T-helper 1 cell treated with Interleukin-12 subunit alpha and Interleukin-12 subunit beta and Interleukin-4 antibody, amounts not matched to agents 30 μg/mL and 1 μg/mL, for 36 hours (primary cell): Measurements from ENCODE around the gene ACTR3C.

ENCODE experiments used
- H3K27ac Mint-ChIP-seq: one replicate; pipeline ENCODE4 v1.8.0; 2021; ENCODE audit warnings: mild to moderate bottlenecking, mixed read lengths
- H3K27me3 Mint-ChIP-seq: one replicate; pipeline ENCODE4 v1.8.0; 2021; ENCODE audit warnings: low read depth, mixed read lengths
- H3K36me3 Mint-ChIP-seq: one replicate; pipeline ENCODE4 v1.8.0; 2021; ENCODE audit warnings: low read depth, mixed read lengths
- H3K4me1 Mint-ChIP-seq: one replicate; pipeline ENCODE4 v1.8.0; 2021; ENCODE audit warnings: low read depth, mixed read lengths
- H3K4me3 Mint-ChIP-seq: one replicate; pipeline ENCODE4 v1.8.0; 2021; ENCODE audit warnings: mild to moderate bottlenecking, moderate library complexity, mixed read lengths
- H3K9me3 Mint-ChIP-seq: one replicate; pipeline ENCODE4 v1.8.0; 2021; ENCODE audit warnings: mixed read lengths

The ACTR3C gene

GRCh38 chr7:150334108-150334507 lies 10.8 kb upstream of the ACTR3C start:
- H3K27me3 Mint-ChIP-seq: peaks cover under 1% of the 10 kb centered on the region
- H3K36me3 Mint-ChIP-seq: peaks cover 5% of the 10 kb centered on the region
- no peak overlapping the region for H3K27ac Mint-ChIP-seq
- no peaks in the 10 kb centered on the region for H3K9me3 Mint-ChIP-seq
- no peak overlapping the region for H3K4me3 Mint-ChIP-seq
- peaks cover 1% of the 10 kb centered on the region for H3K4me1 Mint-ChIP-seq

GRCh38 chr7:150333659-150334058 lies 10.3 kb upstream of the ACTR3C start:
- Mint-ChIP-seq H3K27me3 (no peaks in the 10 kb centered on the region), H3K27ac (no peak overlapping the region), H3K4me3 (no peak overlapping the region), H3K4me1 (peaks cover 1% of the 10 kb centered on the region), H3K36me3 (peaks cover 7% of the 10 kb centered on the region), H3K9me3 (no peaks in the 10 kb centered on the region)

- Mint-ChIP-seq H3K9me3 (no peaks in the 10 kb centered on the region), H3K36me3 (peaks cover 7% of the 10 kb centered on the region), H3K27ac (no peak overlapping the region), H3K27me3 (no peaks in the 10 kb centered on the region), H3K4me3 (no peak overlapping the region), H3K4me1 (peaks cover 1% of the 10 kb centered on the region)
Measured at GRCh38 chr7:150332852-150333635, 9.7 kb upstream of the ACTR3C start.

DNA sequence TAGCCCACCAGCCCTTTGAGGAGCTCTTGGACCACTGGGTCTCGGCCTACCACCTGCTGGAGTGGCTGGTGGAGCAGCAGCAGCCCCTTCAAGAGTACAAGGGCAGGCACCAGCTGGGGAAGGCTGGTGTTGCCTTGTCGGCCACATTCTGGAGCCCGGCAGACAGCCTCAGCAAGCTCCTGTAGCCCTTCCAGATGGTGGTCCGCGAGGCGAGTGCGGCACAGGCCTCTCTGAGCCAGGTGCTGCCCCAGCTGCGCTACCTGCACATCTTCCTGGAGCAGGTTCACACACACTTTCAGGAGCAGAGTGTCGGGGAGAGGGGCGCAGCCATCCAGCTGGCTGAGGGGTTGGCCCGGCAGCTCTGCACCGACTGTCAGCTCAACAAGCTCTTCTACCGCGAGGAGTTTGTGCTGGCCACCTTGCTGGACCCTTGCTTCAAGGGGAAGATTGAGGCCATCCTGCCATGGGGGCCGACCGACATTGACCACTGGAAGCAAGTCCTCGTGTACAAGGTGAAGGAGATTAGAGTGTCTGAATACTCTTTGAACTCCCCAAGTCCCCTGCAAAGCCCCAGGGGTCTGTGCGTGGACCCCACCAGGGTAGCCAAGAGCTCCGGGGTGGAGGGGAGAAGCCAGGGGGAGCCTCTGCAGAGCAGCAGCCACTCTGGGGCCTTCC lies 7.0 kb upstream of the ACTR3C start:
- H3K27ac Mint-ChIP-seq: no peak overlapping the region
- H3K36me3 Mint-ChIP-seq: peaks cover 16% of the 10 kb centered on the region
- no peaks in the 10 kb centered on the region for H3K27me3 Mint-ChIP-seq
- H3K4me3 Mint-ChIP-seq: no peak overlapping the region
- H3K4me1 Mint-ChIP-seq: peaks cover 6% of the 10 kb centered on the region
- no peaks in the 10 kb centered on the region for H3K9me3 Mint-ChIP-seq

DNA sequence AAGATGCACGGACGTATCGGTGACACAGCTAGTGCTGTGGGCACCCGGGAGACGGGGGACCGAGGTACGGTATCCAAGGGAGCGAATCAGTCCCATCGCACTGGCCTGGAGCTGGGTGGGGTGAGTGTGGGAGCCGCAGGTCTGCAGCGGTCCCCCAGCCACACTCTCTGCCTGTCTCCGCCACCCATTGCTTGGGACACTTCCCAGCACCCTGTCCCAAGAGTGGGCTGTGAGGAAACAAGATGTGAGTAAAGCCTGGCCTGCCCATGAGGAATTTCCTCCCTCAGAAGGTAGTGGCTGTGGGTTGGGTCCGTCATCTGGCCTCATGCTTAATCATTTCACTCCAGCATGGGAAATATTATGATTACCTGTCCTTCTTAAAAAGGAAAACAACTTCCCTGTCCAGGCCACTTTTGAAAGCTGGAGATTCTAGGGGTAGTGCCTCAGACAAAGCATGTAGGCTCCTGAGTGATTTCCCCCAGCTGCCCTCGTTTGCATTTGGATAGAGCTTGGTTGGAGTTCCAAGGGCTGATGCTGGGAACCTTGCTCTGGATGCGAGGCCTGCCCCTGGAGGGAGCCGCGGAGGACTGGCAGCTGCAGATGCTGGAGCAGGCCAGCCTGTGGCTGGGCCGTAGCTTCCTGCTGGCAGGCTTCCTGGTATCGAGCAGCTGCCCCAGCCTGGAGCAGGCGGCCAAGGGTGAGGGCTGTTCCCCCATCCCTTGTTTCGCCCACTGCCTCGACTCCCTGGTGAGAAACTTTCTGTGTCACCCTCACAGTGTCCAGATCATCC lies 6.2 kb upstream of the ACTR3C start:
- Mint-ChIP-seq H3K4me1 (peaks cover 14% of the 10 kb centered on the region), H3K4me3 (no peak overlapping the region), H3K27me3 (no peaks in the 10 kb centered on the region), H3K27ac (no peak overlapping the region), H3K36me3 (peaks cover 19% of the 10 kb centered on the region), H3K9me3 (no peaks in the 10 kb centered on the region)

- no peak overlapping the region for H3K4me3 Mint-ChIP-seq
- H3K9me3 Mint-ChIP-seq: no peaks in the 10 kb centered on the region
- no peaks in the 10 kb centered on the region for H3K27me3 Mint-ChIP-seq
- H3K4me1 Mint-ChIP-seq: peaks cover 25% of the 10 kb centered on the region
- H3K27ac Mint-ChIP-seq: no peak overlapping the region
- peaks cover 30% of the 10 kb centered on the region for H3K36me3 Mint-ChIP-seq
Measured at GRCh38 chr7:150327308-150327707, 4.0 kb upstream of the ACTR3C start.

- H3K36me3 Mint-ChIP-seq: peaks cover 30% of the 10 kb centered on the region
- no peaks in the 10 kb centered on the region for H3K27me3 Mint-ChIP-seq
- H3K4me3 Mint-ChIP-seq: no peak overlapping the region
- H3K27ac Mint-ChIP-seq: peak overlapping the region; percentile 1
- peaks cover 29% of the 10 kb centered on the region for H3K4me1 Mint-ChIP-seq
- H3K9me3 Mint-ChIP-seq: no peaks in the 10 kb centered on the region
Measured at GRCh38 chr7:150326657-150327268, 3.4 kb upstream of the ACTR3C start.

DNA sequence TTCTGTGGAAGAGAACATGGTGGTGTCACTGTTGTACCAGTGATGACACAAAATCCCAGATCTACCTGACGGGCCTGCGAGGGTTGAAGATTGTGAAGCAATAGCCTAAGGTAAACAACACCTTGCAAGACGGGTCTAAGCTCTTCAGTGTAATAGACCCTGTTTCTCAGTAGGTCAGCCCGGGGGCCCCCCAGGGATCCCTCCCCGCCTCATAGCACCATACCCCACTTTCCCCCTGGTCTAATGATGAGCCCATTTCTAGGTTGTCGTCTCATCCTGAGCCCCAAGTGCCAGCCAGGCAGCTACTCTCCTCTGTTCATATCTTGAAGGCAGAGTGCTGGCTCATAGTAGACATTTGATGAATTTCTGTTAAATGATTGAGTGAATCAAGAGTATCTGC lies 2.6 kb upstream of the ACTR3C start:
- Mint-ChIP-seq H3K36me3 (peaks cover 33% of the 10 kb centered on the region), H3K4me1 (peaks cover 36% of the 10 kb centered on the region), H3K4me3 (no peak overlapping the region), H3K9me3 (no peaks in the 10 kb centered on the region), H3K27me3 (no peaks in the 10 kb centered on the region), H3K27ac (peak overlapping the region; percentile 26)

- Mint-ChIP-seq H3K36me3 (peaks cover 37% of the 10 kb centered on the region), H3K9me3 (no peaks in the 10 kb centered on the region), H3K4me3 (peak overlapping the region; percentile 99), H3K4me1 (peaks cover 41% of the 10 kb centered on the region), H3K27me3 (no peaks in the 10 kb centered on the region), H3K27ac (peak overlapping the region; percentile 100)
Measured at GRCh38 chr7:150325110-150325611, 1.8 kb upstream of the ACTR3C start.

GRCh38 chr7:150324373-150324961 lies 1.1 kb upstream of the ACTR3C start:
- Mint-ChIP-seq H3K4me3 (peak overlapping the region; percentile 99), H3K27ac (peak overlapping the region; percentile 100), H3K36me3 (peaks cover 40% of the 10 kb centered on the region), H3K4me1 (peaks cover 45% of the 10 kb centered on the region), H3K27me3 (no peaks in the 10 kb centered on the region), H3K9me3 (no peaks in the 10 kb centered on the region)

DNA sequence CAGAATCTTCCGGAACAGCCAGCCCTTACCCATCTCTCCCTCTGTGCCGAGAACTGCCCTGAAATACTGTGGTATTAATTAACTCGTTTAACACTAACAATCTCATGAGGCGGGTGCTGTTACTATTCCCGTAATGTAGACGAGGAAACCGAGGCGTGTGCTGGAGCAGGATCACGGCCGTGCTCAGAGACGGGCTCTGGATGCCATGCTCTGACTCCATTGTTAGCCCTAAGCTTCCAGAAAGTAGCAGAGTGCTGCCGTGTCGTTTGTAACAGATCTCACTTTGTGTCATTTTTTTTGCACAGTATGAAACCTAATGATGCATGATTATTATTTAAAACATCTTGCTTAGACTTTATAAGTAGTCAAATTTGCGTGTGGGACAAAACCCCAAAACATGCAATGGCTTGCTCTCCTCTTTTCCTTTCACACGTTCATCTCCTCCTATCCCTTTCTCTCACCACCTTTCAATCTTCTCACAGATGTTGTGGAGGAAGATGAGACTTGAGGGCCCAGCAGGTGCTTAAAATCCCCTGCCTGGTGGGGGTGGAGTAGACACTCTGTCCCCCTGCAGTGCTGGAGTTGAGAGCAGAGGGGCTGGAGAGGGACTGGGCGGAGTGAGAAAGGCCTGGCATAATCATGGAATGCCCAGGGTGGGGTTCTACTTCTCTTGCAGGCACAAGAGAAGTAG lies 482 bp upstream of the ACTR3C start:
- no peaks in the 10 kb centered on the region for H3K27me3 Mint-ChIP-seq
- peak overlapping the region; percentile 99 for H3K4me3 Mint-ChIP-seq
- H3K36me3 Mint-ChIP-seq: peaks cover 40% of the 10 kb centered on the region
- no peaks in the 10 kb centered on the region for H3K9me3 Mint-ChIP-seq
- peak overlapping the region; percentile 100 for H3K27ac Mint-ChIP-seq
- H3K4me1 Mint-ChIP-seq: peaks cover 45% of the 10 kb centered on the region

DNA sequence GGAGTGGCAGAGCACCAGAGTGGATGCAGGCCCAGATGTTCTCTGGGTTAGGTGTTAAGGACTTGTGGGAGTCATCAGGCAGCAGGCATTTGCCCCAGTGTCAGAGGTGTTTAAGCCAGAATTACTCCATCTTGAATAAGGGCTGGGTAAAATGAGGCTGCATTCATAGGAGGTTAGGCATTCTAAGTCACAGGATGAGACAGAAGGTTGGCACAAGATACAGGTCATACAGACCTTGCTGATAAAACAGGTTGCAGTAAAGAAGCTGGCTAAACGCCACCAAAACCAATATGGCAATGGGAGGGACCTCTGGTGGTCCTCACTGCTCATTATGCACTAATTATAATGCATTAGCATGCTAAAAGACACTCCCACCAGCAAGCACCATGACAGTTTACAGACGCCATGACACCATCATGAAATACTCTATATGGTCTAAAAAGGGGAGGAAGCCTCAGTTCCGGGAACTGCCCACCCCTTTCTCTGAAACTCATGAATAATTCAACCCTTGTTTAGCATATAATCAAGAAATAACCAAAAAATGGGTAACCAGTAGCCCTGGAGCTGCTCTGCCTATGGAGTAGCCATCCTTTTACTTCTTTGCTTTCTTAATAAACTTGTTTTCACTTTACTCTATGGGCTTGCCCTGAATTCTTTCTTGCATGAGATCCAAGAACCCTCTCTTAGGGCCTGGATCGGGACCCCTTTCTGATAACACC lies 1.1 kb downstream of the ACTR3C start:
- H3K4me3 Mint-ChIP-seq: peak overlapping the region; percentile 96
- no peaks in the 10 kb centered on the region for H3K27me3 Mint-ChIP-seq
- H3K27ac Mint-ChIP-seq: peak overlapping the region; percentile 99
- no peaks in the 10 kb centered on the region for H3K9me3 Mint-ChIP-seq
- peaks cover 47% of the 10 kb centered on the region for H3K36me3 Mint-ChIP-seq
- peaks cover 48% of the 10 kb centered on the region for H3K4me1 Mint-ChIP-seq

- Mint-ChIP-seq H3K4me1 (peaks cover 46% of the 10 kb centered on the region), H3K4me3 (peak overlapping the region; percentile 96), H3K27me3 (no peaks in the 10 kb centered on the region), H3K9me3 (no peaks in the 10 kb centered on the region), H3K36me3 (peaks cover 44% of the 10 kb centered on the region), H3K27ac (peak overlapping the region; percentile 99)
Measured at GRCh38 chr7:150321788-150322113, 1.6 kb downstream of the ACTR3C start.
